ENCODE measurements around the gene SLC34A3.
A peak's percentile ranks its signal among the peaks of the same experiment; 100 is the strongest.

SLC34A3 gene

DNA sequence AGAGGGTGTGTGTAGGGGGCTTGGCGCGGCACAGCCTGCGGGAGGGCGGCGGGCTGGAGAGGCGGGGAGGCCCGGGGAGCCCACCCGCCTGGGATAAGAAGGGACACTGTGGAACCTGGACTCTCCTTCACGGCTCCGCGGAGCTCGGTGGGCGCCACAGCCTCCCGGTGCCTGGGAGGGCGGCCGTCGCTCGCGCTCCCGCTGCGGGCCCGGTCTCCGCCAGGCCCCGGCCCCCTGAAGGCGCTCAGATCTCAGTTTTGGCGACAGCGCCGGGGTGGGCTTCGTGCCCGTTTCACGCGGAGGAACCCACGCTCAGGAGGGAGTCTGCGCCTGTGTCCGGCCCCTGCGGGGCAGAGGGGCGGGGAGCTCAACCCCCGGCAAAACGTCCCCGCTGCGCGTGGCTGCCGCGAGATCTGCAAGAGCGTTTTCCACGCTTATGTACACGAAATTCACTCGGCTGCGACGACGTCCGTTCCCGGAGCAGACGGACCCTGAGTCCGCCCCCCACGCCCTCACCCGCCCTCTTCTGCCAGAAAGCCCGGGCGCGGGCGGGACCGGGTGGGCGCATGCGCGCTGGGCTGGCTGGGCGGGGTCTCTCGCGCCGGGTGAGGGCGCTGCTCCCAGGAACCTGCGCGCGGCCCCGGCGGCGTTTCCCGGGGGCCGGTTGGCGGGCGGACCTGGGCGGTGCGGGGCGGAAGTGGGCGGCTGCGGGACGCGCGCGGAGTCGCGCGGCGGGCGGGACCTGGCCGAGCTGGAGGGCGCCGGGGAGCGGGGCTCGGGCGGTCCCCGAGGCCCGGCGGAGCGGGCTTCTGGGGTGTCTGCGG, 24.1 kb downstream of the SLC34A3 start, which contains the start of gene NELFB:
Gene NELFB (plus strand): TSS at position 704 of the 824 bp plus-strand sequence.
- Histone ChIP-seq H4K20me1 (ENCODE audit: insufficient read depth, low read length) (no peaks in the 10 kb centered on the region), H3K79me2 (ENCODE audit: low read length) (peaks cover 24% of the 10 kb centered on the region), H2AFZ (ENCODE audit: low read length) (peak within 1 kb of the TSS; percentile 99), H3K4me1 (ENCODE audit: low read length) (peaks cover 10% of the 10 kb centered on the region; the same call in 1 of the 2 replicates), H3F3A (ENCODE audit: insufficient read depth, low read length) (peaks cover 8% of the 10 kb centered on the region), H3K9me2 (replicated peaks; ENCODE audit: insufficient read depth, low read length) (no peaks in the 10 kb centered on the region), H3K4me2 (ENCODE audit: low read depth, low read length) (peak within 1 kb of the TSS; percentile 98), H3K36me3 (replicated peaks; ENCODE audit: insufficient read depth, low read length) (peaks cover 4% of the 10 kb centered on the region; the same call in 1 of the 2 replicates), H3K27me3 (replicated peaks; ENCODE audit: insufficient read depth, low read length) (no peaks in the 10 kb centered on the region), H3K27ac (ENCODE audit: low read length) (peak within 1 kb of the TSS; percentile 61; the same call in 1 of the 2 replicates), H3K9me3 (replicated peaks; ENCODE audit: insufficient read depth, low read length) (no peaks in the 10 kb centered on the region), H3K9ac (ENCODE audit: low read length) (peak within 1 kb of the TSS; percentile 81), H3K4me3 (ENCODE audit: low read length) (peak within 1 kb of the TSS; percentile 94)
- TF ChIP-seq EZH2phosphoT487 (IDR thresholded peaks at IDR 0.05; ENCODE audit: low read length), result no peak
- TF ChIP-seq, protein P1, sequence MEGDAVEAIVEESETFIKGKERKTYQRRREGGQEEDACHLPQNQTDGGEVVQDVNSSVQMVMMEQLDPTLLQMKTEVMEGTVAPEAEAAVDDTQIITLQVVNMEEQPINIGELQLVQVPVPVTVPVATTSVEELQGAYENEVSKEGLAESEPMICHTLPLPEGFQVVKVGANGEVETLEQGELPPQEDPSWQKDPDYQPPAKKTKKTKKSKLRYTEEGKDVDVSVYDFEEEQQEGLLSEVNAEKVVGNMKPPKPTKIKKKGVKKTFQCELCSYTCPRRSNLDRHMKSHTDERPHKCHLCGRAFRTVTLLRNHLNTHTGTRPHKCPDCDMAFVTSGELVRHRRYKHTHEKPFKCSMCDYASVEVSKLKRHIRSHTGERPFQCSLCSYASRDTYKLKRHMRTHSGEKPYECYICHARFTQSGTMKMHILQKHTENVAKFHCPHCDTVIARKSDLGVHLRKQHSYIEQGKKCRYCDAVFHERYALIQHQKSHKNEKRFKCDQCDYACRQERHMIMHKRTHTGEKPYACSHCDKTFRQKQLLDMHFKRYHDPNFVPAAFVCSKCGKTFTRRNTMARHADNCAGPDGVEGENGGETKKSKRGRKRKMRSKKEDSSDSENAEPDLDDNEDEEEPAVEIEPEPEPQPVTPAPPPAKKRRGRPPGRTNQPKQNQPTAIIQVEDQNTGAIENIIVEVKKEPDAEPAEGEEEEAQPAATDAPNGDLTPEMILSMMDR (IDR thresholded peaks at IDR 0.05; ENCODE audit: low read length), result no peak
- no peak for TF ChIP-seq EZH2 (optimal IDR thresholded peaks at IDR 0.05; ENCODE audit: low read depth, low read length)
- peak; percentile 89 for DNase-seq

DNA sequence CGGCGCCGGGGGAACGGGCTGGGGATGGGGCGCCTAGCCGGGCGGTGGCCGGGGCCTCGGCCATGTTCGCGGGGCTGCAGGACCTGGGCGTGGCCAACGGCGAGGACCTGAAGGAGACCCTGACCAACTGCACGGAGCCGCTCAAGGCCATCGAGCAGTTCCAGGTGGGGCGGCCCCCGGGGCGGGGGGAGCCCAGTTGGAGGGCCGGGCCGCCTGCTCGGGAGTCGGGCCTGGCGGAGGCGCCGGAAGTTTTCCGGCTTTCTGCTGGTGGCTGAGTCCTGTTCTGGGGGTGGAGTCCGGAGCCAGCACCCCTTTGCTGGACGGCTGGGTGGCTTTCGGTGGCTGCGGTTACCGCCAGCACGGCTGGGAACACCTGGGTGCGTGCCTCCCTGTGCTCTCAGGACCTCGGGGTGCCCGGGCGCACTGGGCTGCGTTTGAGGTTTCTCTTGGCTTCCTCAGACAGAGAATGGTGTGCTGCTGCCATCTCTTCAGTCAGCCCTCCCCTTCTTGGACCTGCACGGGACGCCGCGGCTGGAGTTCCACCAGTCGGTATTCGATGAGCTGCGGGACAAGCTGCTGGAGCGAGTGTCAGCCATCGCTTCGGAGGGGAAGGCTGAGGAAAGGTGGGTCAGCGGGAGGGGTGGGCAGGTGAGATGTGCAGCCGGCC, 24.9 kb downstream of the SLC34A3 start:
- Histone ChIP-seq H3K4me3 (ENCODE audit: low read length) (peak overlapping the region; percentile 94), H3K27ac (ENCODE audit: low read length) (peak overlapping the region; percentile 61; the same call in 1 of the 2 replicates), H2AFZ (ENCODE audit: low read length) (peak overlapping the region; percentile 59), H3K4me1 (ENCODE audit: low read length) (peaks cover 10% of the 10 kb centered on the region; the same call in 1 of the 2 replicates), H3F3A (ENCODE audit: insufficient read depth, low read length) (peaks cover 8% of the 10 kb centered on the region), H3K27me3 (replicated peaks; ENCODE audit: insufficient read depth, low read length) (no peaks in the 10 kb centered on the region), H3K9me2 (replicated peaks; ENCODE audit: insufficient read depth, low read length) (no peaks in the 10 kb centered on the region), H3K9me3 (replicated peaks; ENCODE audit: insufficient read depth, low read length) (no peaks in the 10 kb centered on the region), H3K9ac (ENCODE audit: low read length) (peak overlapping the region; percentile 81), H3K36me3 (replicated peaks; ENCODE audit: insufficient read depth, low read length) (peaks cover 4% of the 10 kb centered on the region; the same call in 1 of the 2 replicates), H3K79me2 (ENCODE audit: low read length) (peaks cover 24% of the 10 kb centered on the region), H3K4me2 (ENCODE audit: low read depth, low read length) (peak overlapping the region; percentile 97), H4K20me1 (ENCODE audit: insufficient read depth, low read length) (no peaks in the 10 kb centered on the region)
- DNase-seq, result peak; percentile 69
- TF ChIP-seq EZH2 (optimal IDR thresholded peaks at IDR 0.05; ENCODE audit: low read depth, low read length), result no peak
- no peak for TF ChIP-seq EZH2phosphoT487 (IDR thresholded peaks at IDR 0.05; ENCODE audit: low read length)
- TF ChIP-seq, protein P1 (IDR thresholded peaks at IDR 0.05; ENCODE audit: low read length), result no peak

DNA sequence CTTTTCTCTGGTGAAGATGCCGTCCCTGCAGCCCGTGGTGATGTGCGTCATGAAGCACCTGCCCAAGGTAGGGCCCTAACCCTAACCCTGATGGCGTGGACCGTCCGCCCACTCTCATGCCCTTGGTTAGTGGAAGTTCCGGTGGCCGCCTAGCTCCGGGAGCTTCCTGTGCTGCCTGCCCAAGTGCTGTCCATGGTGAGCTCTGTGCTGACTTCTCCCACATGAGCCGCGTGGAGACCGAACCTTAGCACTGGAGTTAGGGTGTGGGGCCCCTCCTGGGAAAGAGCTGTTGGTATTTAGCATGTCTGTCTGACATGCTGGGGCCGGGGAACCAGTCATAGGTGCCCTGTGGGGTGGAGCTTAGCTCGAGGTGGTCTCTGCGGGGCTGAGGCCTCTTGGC, 25.7 kb downstream of the SLC34A3 start:
- Histone ChIP-seq H3K9me3 (replicated peaks; ENCODE audit: insufficient read depth, low read length) (no peaks in the 10 kb centered on the region), H3K9ac (ENCODE audit: low read length) (peak overlapping the region; percentile 81; the same call in 1 of the 2 replicates), H3K27ac (ENCODE audit: low read length) (no peak overlapping the region), H3K36me3 (replicated peaks; ENCODE audit: insufficient read depth, low read length) (peaks cover 4% of the 10 kb centered on the region; the same call in 1 of the 2 replicates), H3K4me2 (ENCODE audit: low read depth, low read length) (peak overlapping the region; percentile 97), H4K20me1 (ENCODE audit: insufficient read depth, low read length) (no peaks in the 10 kb centered on the region), H3K4me1 (ENCODE audit: low read length) (peaks cover 10% of the 10 kb centered on the region; the same call in 1 of the 2 replicates), H3K9me2 (replicated peaks; ENCODE audit: insufficient read depth, low read length) (no peaks in the 10 kb centered on the region), H3K4me3 (ENCODE audit: low read length) (peak overlapping the region; percentile 94), H3F3A (ENCODE audit: insufficient read depth, low read length) (peaks cover 8% of the 10 kb centered on the region), H2AFZ (ENCODE audit: low read length) (no peak overlapping the region), H3K79me2 (ENCODE audit: low read length) (peaks cover 24% of the 10 kb centered on the region), H3K27me3 (replicated peaks; ENCODE audit: insufficient read depth, low read length) (no peaks in the 10 kb centered on the region)
- no peak for TF ChIP-seq EZH2phosphoT487 (IDR thresholded peaks at IDR 0.05; ENCODE audit: low read length)
- DNase-seq, result no peak

All from MM.1S (cell line).